Common myeloid progenitor, CD34-positive (primary cell): ENCODE results near the gene VTI1A.

Source experiments
- CTCF ChIA-PET: fragments of 350-600 bp; sonication (Branson Sonifier 250); formaldehyde crosslinking; loops from one replicate; lab custom pipeline; 2021; ENCODE audit warnings: antibody characterized with exemption; lab: Charles Lee
- POLR2A ChIA-PET: fragments of 350-600 bp; sonication (Branson Sonifier 250); formaldehyde crosslinking; loops from one replicate; lab custom pipeline; 2021; ENCODE audit warnings: antibody characterized with exemption; lab: Charles Lee
- DNase-seq, 3 donors: peaks; one replicate each; pipeline versions ENCODE4 v3.0.0 to v3.0.0-alpha.2; 2013
- H3K27ac ChIP-seq, 2 experiments: 1 replicate in 1 of 2; 2 replicates in 1 of 2; pipeline ENCODE4 v1.7.0; 2013; ENCODE audit warnings: inconsistent platforms in 2 of 2, low read length in 2 of 2, mild to moderate bottlenecking in 2 of 2, low read depth in 1 of 2, moderate library complexity in 1 of 2; ENCODE audit not compliant: severe bottlenecking in 2 of 2, insufficient read depth in 1 of 2, poor library complexity in 1 of 2
- H3K27me3 ChIP-seq, 5 experiments: replicated peaks in 2 of 5; 1 replicate in 3 of 5; 2 replicates in 2 of 5; pipeline versions ENCODE4 v1.6.1 to v1.7.0; 2013; ENCODE audit warnings: low read length in 4 of 5, mild to moderate bottlenecking in 2 of 5, moderate library complexity in 2 of 5, inconsistent platforms in 1 of 5; ENCODE audit not compliant: insufficient read depth in 5 of 5, control insufficient read depth in 4 of 5
- H3K36me3 ChIP-seq, 4 experiments: 1 replicate in 2 of 4; 2 replicates in 2 of 4; pipeline versions ENCODE4 v1.6.1 to v1.7.0; 2013; ENCODE audit warnings: low read length in 3 of 4, control low read depth in 1 of 4, mild to moderate bottlenecking in 1 of 4; ENCODE audit not compliant: control insufficient read depth in 4 of 4, insufficient read depth in 4 of 4
- H3K4me1 ChIP-seq, 4 experiments: 1 replicate in 3 of 4; 2 replicates in 1 of 4; pipeline versions ENCODE4 v1.6.1 to v1.7.1; 2013; ENCODE audit warnings: low read length in 3 of 4, mild to moderate bottlenecking in 3 of 4, control low read depth in 1 of 4, inconsistent platforms in 1 of 4, moderate library complexity in 1 of 4; ENCODE audit not compliant: control insufficient read depth in 4 of 4, insufficient read depth in 4 of 4; ENCODE audit errors: control extremely low read depth in 1 of 4
- H3K4me3 ChIP-seq, 7 experiments: 1 replicate in 4 of 7; 2 replicates in 3 of 7; pipeline versions ENCODE4 v1.5.1 to v1.7.0; 2013; ENCODE audit warnings: mild to moderate bottlenecking in 7 of 7, low read length in 6 of 7, moderate library complexity in 6 of 7, inconsistent platforms in 2 of 7, low read depth in 2 of 7, control low read depth in 1 of 7; ENCODE audit not compliant: insufficient read depth in 4 of 7, control insufficient read depth in 1 of 7; ENCODE audit errors: extremely low read depth in 1 of 7
- H3K9me3 ChIP-seq, 5 experiments: 1 replicate in 4 of 5; 2 replicates in 1 of 5; pipeline versions ENCODE4 v1.6.1 to v1.7.1; 2013; ENCODE audit warnings: low read length in 4 of 5, mild to moderate bottlenecking in 2 of 5, inconsistent platforms in 1 of 5, low read depth in 1 of 5, moderate library complexity in 1 of 5; ENCODE audit not compliant: control insufficient read depth in 4 of 5, insufficient read depth in 2 of 5; ENCODE audit errors: control extremely low read depth in 1 of 5
- WGBS: methylation state at CpG from one replicate; pipeline ENCODE4 v1.1.5; 2013; ENCODE audit not compliant: insufficient coverage; 5-methylcytosine and 5-hydroxymethylcytosine counted together

The VTI1A gene

DNA sequence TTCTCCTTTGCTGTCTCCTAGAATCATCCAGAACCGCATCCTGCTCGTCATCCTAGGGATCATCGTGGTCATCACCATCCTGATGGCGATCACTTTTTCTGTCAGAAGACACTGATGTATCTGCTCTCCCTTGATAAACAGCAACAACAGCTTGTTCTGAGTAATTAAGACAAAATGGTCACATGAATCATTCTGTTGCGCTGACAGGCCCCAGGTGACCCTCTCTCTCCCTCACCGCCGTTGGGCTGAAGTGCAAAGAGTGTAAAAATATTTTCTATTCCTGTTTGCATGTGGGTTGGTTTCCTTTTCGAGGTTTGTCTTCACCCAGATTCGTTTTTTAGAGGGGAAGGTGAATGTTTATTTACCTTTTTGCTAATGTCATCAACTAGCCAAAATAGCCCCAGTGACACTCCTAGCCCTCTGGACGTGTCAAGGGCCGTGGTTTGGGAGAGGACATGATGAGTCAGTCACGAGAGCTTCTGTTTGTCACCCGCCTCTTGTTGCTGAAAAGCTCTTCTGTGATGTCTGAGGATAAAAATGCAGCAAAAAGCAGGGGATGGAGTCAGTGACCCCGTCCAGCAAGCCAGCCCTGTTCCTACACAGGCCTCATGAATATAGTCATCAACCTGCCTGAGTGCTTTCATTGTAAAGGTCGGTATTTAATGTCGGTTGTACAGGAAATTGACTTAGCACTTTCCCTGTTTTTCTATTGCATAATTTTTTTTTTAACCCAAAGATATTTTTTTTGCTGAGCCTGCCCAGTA, 368.4 kb downstream of the VTI1A start:
- peak; percentile 15 to 66 (median 59) for DNase-seq
- H3K27me3 ChIP-seq = no peaks in the 10 kb centered on the region
- H3K27ac ChIP-seq = peak overlapping the region in 1 of 2 experiments; percentile 46
- H3K9me3 ChIP-seq = no peaks in the 10 kb centered on the region
- peaks cover 3 to 20% (median 14%) of the 10 kb centered on the region in 4 experiments for H3K4me1 ChIP-seq
- H3K4me3 ChIP-seq = peak overlapping the region in 3 of 7 experiments; percentile 12 to 61 (median 30)
- WGBS = 32% methylated on average over 9 of the region's 16 CpGs
- H3K36me3 ChIP-seq = peaks cover 0 to 9% (median 2%) of the 10 kb centered on the region in 4 experiments
- CTCF ChIA-PET = no interaction called here
- POLR2A ChIA-PET = no interaction called here

DNA sequence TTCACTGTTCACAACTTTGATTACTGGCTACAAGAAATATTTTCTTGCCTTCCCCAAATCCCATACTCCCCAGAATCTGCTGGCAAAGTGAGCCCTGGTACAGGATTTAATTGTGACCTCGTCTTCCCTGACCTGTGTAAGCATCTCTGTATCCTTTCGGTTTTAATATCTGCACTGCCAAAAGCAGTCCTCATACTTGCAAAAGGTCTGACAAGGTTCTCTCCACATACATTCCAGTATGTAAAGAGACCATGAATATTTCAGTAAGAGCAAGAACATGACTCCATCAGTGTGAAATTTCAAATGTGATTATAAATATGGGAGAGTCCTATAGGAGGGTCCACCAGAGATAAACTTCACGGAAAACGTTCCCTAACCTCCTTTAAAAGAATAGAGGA, 369.0 kb downstream of the VTI1A start:
- WGBS = 83% methylated on average over 4 of the region's 4 CpGs
- Histone ChIP-seq H3K27me3 (no peaks in the 10 kb centered on the region), H3K9me3 (no peaks in the 10 kb centered on the region), H3K36me3 (peaks cover 0 to 12% (median 1%) of the 10 kb centered on the region in 4 experiments), H3K4me1 (peaks cover 3 to 20% (median 14%) of the 10 kb centered on the region in 4 experiments), H3K27ac (peak overlapping the region in 1 of 2 experiments; percentile 46), H3K4me3 (peak overlapping the region in 2 of 7 experiments; percentile 30 to 61)
- DNase-seq = no peak
- ChIA-PET POLR2A (no interaction called here), CTCF (interaction anchor here (1.3 kb wide), 1 partner anchor 20 kb away, joined by 3 read pairs; no protein-coding TSS in a partner anchor)

DNA sequence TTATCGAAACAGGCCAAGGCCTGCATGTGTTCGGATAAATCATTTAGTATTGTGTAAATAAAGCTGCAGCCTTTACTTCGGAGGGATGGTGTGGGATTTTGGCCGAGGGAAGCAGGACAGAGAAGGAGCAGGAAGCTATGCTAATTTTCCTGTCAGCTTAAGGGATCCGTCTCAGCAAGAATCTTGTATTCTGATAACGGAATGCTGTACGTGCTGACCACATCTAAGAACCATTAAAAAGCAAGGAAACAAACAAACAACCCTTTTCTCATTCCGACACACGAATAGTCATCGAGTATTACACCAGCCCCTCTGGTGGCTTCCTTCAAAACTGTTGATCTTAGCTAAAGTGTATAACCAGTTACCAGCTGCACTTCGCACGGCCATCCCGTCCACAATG, 369.9 kb downstream of the VTI1A start:
- CTCF ChIA-PET = interaction anchor here (1.3 kb wide), 1 partner anchor 19 kb away, joined by 3 read pairs; no protein-coding TSS in a partner anchor
- POLR2A ChIA-PET = no interaction called here
- Histone ChIP-seq H3K4me1 (peaks cover 3 to 20% (median 14%) of the 10 kb centered on the region in 4 experiments), H3K36me3 (peaks cover 0 to 12% (median 1%) of the 10 kb centered on the region in 4 experiments), H3K4me3 (no peak overlapping the region), H3K9me3 (no peaks in the 10 kb centered on the region), H3K27ac (no peak overlapping the region), H3K27me3 (no peaks in the 10 kb centered on the region)
- no peak for DNase-seq
- 86% methylated on average over 13 of the region's 13 CpGs for WGBS

DNA sequence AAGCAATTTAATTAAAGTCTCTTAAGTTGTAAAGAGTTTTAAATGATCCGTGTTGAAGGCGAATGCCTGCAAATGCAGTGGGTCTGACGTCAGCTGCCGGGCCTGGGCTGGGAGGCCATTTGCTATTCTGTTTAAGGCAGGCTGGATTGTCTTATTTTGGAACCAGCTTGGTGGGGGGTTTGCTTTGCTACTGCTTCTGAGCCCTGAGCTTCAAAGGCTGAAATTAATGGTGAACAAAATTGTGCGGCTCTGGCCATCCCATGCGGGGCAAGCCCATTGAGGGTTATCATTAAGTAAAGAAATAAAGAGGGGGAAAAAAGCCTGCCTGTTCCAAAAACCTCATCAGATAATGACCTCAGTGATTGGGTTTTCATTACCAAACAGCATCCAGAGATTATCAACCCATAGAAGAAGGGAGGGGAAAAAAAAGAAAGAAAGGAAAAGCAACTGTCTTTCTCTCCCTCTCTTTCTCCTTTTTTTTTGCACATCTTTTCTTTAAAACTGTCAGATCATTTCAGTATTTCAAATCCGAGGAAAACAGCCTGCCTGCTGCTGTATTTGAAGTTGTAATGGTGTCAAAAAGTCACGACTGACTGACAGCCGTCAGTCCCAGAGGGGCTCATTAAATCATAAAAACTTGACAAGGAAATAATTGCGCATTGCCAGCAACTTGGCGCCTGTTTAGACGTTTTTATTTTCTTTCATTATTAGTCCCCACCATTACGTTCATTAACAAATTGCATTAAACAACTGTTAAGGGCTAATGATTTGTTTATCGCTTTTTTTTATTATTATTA, 371.2 kb downstream of the VTI1A start:
- 96% methylated on average over 11 of the region's 14 CpGs for WGBS
- Histone ChIP-seq H3K4me3 (no peak overlapping the region), H3K36me3 (peaks cover 0 to 12% (median 1%) of the 10 kb centered on the region in 4 experiments), H3K27ac (no peak overlapping the region), H3K9me3 (no peaks in the 10 kb centered on the region), H3K4me1 (peaks cover 3 to 18% (median 12%) of the 10 kb centered on the region in 4 experiments), H3K27me3 (no peaks in the 10 kb centered on the region)
- POLR2A ChIA-PET = no interaction called here
- DNase-seq = no peak
- CTCF ChIA-PET = interaction anchor here (1.4 kb wide), 1 partner anchor 8 kb away, joined by 5 read pairs; no protein-coding TSS in a partner anchor

- Histone ChIP-seq H3K9me3 (no peaks in the 10 kb centered on the region), H3K27ac (no peak overlapping the region), H3K27me3 (no peaks in the 10 kb centered on the region), H3K4me3 (no peak overlapping the region), H3K36me3 (peaks cover 0 to 12% (median 1%) of the 10 kb centered on the region in 4 experiments), H3K4me1 (peaks cover 3 to 18% (median 12%) of the 10 kb centered on the region in 4 experiments)
- 74% methylated on average over 5 of the region's 7 CpGs for WGBS
- POLR2A ChIA-PET = no interaction called here
- CTCF ChIA-PET = interaction anchor here (1.4 kb wide), 1 partner anchor 9 kb away, joined by 5 read pairs; no protein-coding TSS in a partner anchor
- DNase-seq = no peak
Measured at GRCh38 chr10:112819231-112819630, 372.2 kb downstream of the VTI1A start.

GRCh38 chr10:112820320-112820719, 373.3 kb downstream of the VTI1A start:
- ChIA-PET POLR2A (no interaction called here), CTCF (interaction anchor here (0.6 kb wide), 1 partner anchor 49 kb away, joined by 3 read pairs; no protein-coding TSS in a partner anchor)
- H3K27ac ChIP-seq = no peak overlapping the region
- 100% methylated on average over 1 of the region's 1 CpG for WGBS
- H3K36me3 ChIP-seq = peaks cover 0 to 12% (median 1%) of the 10 kb centered on the region in 4 experiments
- H3K27me3 ChIP-seq = no peaks in the 10 kb centered on the region
- H3K4me3 ChIP-seq = no peak overlapping the region
- H3K4me1 ChIP-seq = peaks cover 3 to 10% (median 6%) of the 10 kb centered on the region in 4 experiments
- DNase-seq = no peak
- H3K9me3 ChIP-seq = no peaks in the 10 kb centered on the region
